Epithelial cell of proximal tubule (primary cell): Measurements from ENCODE around the gene TMEM214. TPM values are rescaled to one million over a fixed set of nuclear protein-coding genes. Genes with fewer than 3 reads are reported as not detected.

Source experiments
- DNase-seq: peaks from one replicate; pipeline ENCODE4 v3.0.0-alpha.2; 2011; ENCODE audit warnings: low read depth
- H3K4me3 ChIP-seq: 2 replicates; pipeline ENCODE4 v1.5.1; 2011; ENCODE audit warnings: low read depth, mild to moderate bottlenecking, low read length
- CTCF ChIP-seq: conservative IDR thresholded peaks from 2 replicates; pipeline ENCODE4 v1.5.1; 2012; ENCODE audit warnings: low read depth, mild to moderate bottlenecking, low read length
- total RNA-seq: library from RNA; depleted of rRNA; stranded (reverse); fragments of >200 nt; gene quantifications from 2 replicates; pipeline ENCODE4 v1.2.3, GENCODE V29; 2015

The TMEM214 gene
- total RNA-seq, 1 donor from 2014 or later, result 11.2 TPM

- no peak overlapping the region for H3K4me3 ChIP-seq
- DNase-seq, result no peak
- no peak for TF ChIP-seq CTCF
Observed at GRCh38 chr2:27088634-27089033, 55.9 kb downstream of the TMEM214 start.

GRCh38 chr2:27089111-27089954 lies 56.6 kb downstream of the TMEM214 start:
- TF ChIP-seq CTCF, result no peak
- H3K4me3 ChIP-seq, result no peak overlapping the region
- no peak for DNase-seq

Other genes with a start within 250 kb of the TMEM214 start
- gene CENPA, start 246.9 kb upstream of the TMEM214 start, total RNA-seq, result 24.4 and 33.7 TPM in 2 replicates
- gene DPYSL5, start 184.8 kb upstream of the TMEM214 start, total RNA-seq, result under 0.01 and 0.63 TPM in 2 replicates
- gene MAPRE3, start 62.3 kb upstream of the TMEM214 start, total RNA-seq, result 0.72 and 1.6 TPM in 2 replicates
- gene AGBL5, start 18.7 kb downstream of the TMEM214 start, total RNA-seq, result 17.0 and 21.8 TPM in 2 replicates
- gene OST4, start 38.7 kb downstream of the TMEM214 start, total RNA-seq, result 283 and 454 TPM in 2 replicates
- gene EMILIN1, start 45.6 kb downstream of the TMEM214 start, total RNA-seq, result 0.80 and 2.1 TPM in 2 replicates
- 5.5 and 6.1 TPM in 2 replicates for gene KHK, start 53.8 kb downstream of the TMEM214 start, total RNA-seq
- gene CGREF1, start 86.2 kb downstream of the TMEM214 start, total RNA-seq, result 1.0 and 2.3 TPM in 2 replicates
- not detected in 2 replicates for gene ABHD1, start 90.8 kb downstream of the TMEM214 start, total RNA-seq
- gene PREB, start 101.7 kb downstream of the TMEM214 start, total RNA-seq, result 53.3 and 77.1 TPM in 2 replicates
- not detected in 2 replicates for gene PRR30, start 106.4 kb downstream of the TMEM214 start, total RNA-seq
- not detected in 2 replicates for gene TCF23, start 116.0 kb downstream of the TMEM214 start, total RNA-seq
- 90.3 and 143 TPM in 2 replicates for gene ATRAID, start 179.1 kb downstream of the TMEM214 start, total RNA-seq
- 51.5 and 90.9 TPM in 2 replicates for gene SLC5A6, start 179.3 kb downstream of the TMEM214 start, total RNA-seq
- 62.8 and 65.8 TPM in 2 replicates for gene CAD, start 184.4 kb downstream of the TMEM214 start, total RNA-seq
- 0.29 TPM in 1 of 2 replicates, not detected in the other for gene SLC30A3, start 230.1 kb downstream of the TMEM214 start, total RNA-seq
- gene DNAJC5G, start 242.5 kb downstream of the TMEM214 start, total RNA-seq, result not detected in 2 replicates
- gene TRIM54, start 249.5 kb downstream of the TMEM214 start, total RNA-seq, result 1.5 TPM in 1 of 2 replicates, not detected in the other